Body of pancreas (tissue), 4 donors: ENCODE results near the gene DYNLT1. TPM values are rescaled to one million over a fixed set of nuclear protein-coding genes. Genes with fewer than 3 reads are reported as not detected.

Source experiments
- ATAC-seq: fragments of 150-250 bp; one replicate; pipeline ENCODE4 v1.9.1; 2016
- DNase-seq, 4 donors: peaks; one replicate each; pipeline ENCODE4 v3.0.0-alpha.2; 2019
- H3K27ac ChIP-seq, 4 donors: fragments of 200-600 bp; sonication (generic); 1 replicate in 3 of 4; 2 replicates in 1 of 4; pipeline versions ENCODE4 v1.5.1 to v1.6.1; 2016 to 2019; ENCODE audit warnings: mild to moderate bottlenecking in 1 of 4, mixed read lengths in 1 of 4, moderate library complexity in 1 of 4
- H3K27me3 ChIP-seq, 2 donors: fragments of 200-600 bp; sonication (generic); one replicate each; pipeline ENCODE4 v1.6.0; 2016; ENCODE audit warnings: mild to moderate bottlenecking in 1 of 2
- H3K36me3 ChIP-seq, 2 donors: fragments of 200-600 bp; sonication (generic); replicated peaks in 1 of 2; 2 replicates each; pipeline ENCODE4 v1.5.1; 2016; ENCODE audit warnings: low read depth in 2 of 2; ENCODE audit not compliant: insufficient read depth in 1 of 2
- H3K4me1 ChIP-seq: fragments of 200-600 bp; sonication (generic); one replicate; pipeline ENCODE4 v1.6.0; 2016
- H3K4me3 ChIP-seq, 2 donors: fragments of 200-600 bp; sonication (generic); 1 replicate in 1 of 2; 2 replicates in 1 of 2; pipeline ENCODE4 v1.5.1; 2016 to 2019
- H3K9me3 ChIP-seq, 3 donors: fragments of 200-600 bp; sonication (generic); 1 replicate in 2 of 3; 2 replicates in 1 of 3; pipeline ENCODE4 v1.5.1; 2016
- POLR2A ChIP-seq, 3 donors: fragments of 450-650 bp; IDR thresholded peaks; one replicate each; pipeline ENCODE4 v1.6.1; 2016; ENCODE audit warnings: antibody characterized with exemption in 3 of 3, mild to moderate bottlenecking in 2 of 3
- WGBS, 2 donors: methylation state at CpG; one replicate each; pipeline ENCODE4 v1.1.5; 2017; 5-methylcytosine and 5-hydroxymethylcytosine counted together
- intact Hi-C: fragments of 100-400 bp; cut with DNase I; formaldehyde crosslinking; loops from one replicate; pipeline ENCODE4 v1.15.1; 2023
- microRNA-seq, 2 donors: library from miRNA; unstranded; fragments of <30 nt; microRNA quantifications; one replicate each; pipeline ENCODE4, GENCODE V29; 2016; ENCODE audit warnings: borderline number of aligned reads in 2 of 2, borderline replicate concordance in 2 of 2
- small RNA-seq: library from RNA; depleted of rRNA; stranded (forward); fragments of <200 nt; gene quantifications from one replicate; pipeline ENCODE3, GENCODE V24; 2016
- total RNA-seq, 2 donors: library from RNA; depleted of rRNA; stranded (reverse); fragments of >200 nt; gene quantifications; one replicate each; pipeline ENCODE4 v1.1.0, GENCODE V29; 2016
- TF ChIP-seq, protein P1 (sequence below), 7 experiments: fragments of 450-650 bp in 4 of 7; fragments of 200-600 bp in 3 of 7; sonication (generic) in 3 of 7; IDR thresholded peaks; one replicate each; pipeline ENCODE4 v1.5.1; 2016 to 2019; ENCODE audit warnings: antibody characterized with exemption in 7 of 7

Gene DYNLT1
- total RNA-seq, 2 donors from 2014 or later, result 36.1 to 39.2 TPM

DNA sequence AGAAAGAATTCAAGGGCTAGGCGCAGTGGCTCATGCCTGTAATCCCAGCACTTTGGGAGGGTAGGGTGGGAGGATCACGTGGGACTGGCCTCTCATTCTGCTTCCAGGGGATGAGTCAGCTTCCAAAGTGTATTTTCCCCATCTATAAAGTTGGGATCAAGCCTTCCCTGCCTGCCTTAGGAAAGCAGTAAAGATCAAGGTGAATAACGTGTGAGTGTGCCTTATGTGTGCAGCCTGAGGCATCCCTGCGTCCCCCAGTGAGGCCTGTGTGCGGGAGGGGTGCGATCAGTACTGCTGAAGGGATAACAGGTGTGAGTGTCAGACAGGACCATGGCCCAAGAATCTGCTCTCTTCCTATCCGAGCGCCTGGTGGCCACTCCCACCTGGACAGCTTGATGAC lies 57.9 kb downstream of the DYNLT1 start:
- no peak for TF ChIP-seq POLR2A (IDR thresholded peaks at IDR 0.05)
- TF ChIP-seq, protein P1, sequence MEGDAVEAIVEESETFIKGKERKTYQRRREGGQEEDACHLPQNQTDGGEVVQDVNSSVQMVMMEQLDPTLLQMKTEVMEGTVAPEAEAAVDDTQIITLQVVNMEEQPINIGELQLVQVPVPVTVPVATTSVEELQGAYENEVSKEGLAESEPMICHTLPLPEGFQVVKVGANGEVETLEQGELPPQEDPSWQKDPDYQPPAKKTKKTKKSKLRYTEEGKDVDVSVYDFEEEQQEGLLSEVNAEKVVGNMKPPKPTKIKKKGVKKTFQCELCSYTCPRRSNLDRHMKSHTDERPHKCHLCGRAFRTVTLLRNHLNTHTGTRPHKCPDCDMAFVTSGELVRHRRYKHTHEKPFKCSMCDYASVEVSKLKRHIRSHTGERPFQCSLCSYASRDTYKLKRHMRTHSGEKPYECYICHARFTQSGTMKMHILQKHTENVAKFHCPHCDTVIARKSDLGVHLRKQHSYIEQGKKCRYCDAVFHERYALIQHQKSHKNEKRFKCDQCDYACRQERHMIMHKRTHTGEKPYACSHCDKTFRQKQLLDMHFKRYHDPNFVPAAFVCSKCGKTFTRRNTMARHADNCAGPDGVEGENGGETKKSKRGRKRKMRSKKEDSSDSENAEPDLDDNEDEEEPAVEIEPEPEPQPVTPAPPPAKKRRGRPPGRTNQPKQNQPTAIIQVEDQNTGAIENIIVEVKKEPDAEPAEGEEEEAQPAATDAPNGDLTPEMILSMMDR (IDR thresholded peaks at IDR 0.05), result no peak
- Histone ChIP-seq H3K27ac (no peak overlapping the region), H3K4me3 (no peak overlapping the region), H3K9me3 (no peaks in the 10 kb centered on the region), H3K27me3 (no peaks in the 10 kb centered on the region), H3K4me1 (no peaks in the 10 kb centered on the region), H3K36me3 (peaks cover 5 to 52% of the 10 kb centered on the region in 2 donors)
- no peak for DNase-seq
- no peak for ATAC-seq
- intact Hi-C loops, result no loop called here
- 94 to 98% methylated on average over 4 to 7 of the region's 8 CpGs for WGBS, 2 donors

Small RNA genes within 50 kb of the gene (microRNA-seq; reads per million reads assigned to microRNA genes)
- 0 reads per million in 2 donors for gene MIR7161

Small RNA genes within 50 kb of the gene (small RNA-seq; reads per million reads assigned to genes)
- not detected for gene MIR7161

Other genes starting within 250 kb of the DYNLT1 start
- 10 to 100 TPM; 19.8 to 34.2 TPM for gene TMEM181, start 84.7 kb downstream of the DYNLT1 start, total RNA-seq
- 1 to 10 TPM; 1.3 to 1.8 TPM for gene SYTL3, start 5.3 kb upstream of the DYNLT1 start, total RNA-seq
- gene EZR, start 174.6 kb upstream of the DYNLT1 start, total RNA-seq, result 100 to 1,000 TPM in 1 of 2 donors, 10 to 100 TPM in 1; 76.8 to 103 TPM